H9 (cell line): Measurements from ENCODE around the gene ARID1A. TPM values are rescaled to one million over a fixed set of nuclear protein-coding genes. Genes with fewer than 3 reads are reported as not detected.

ENCODE experiments used
- DNase-seq: peaks from one replicate; pipeline ENCODE4 v3.0.0-alpha.2; 2017
- H2AFZ ChIP-seq: one replicate; pipeline ENCODE4 v1.6.1; 2013; ENCODE audit warnings: mild to moderate bottlenecking, low read length, control low read depth, moderate library complexity
- H2AK5ac ChIP-seq: 2 replicates; pipeline ENCODE4 v1.6.1; 2013; ENCODE audit warnings: low read length, control low read depth, mixed read lengths; ENCODE audit not compliant: insufficient read length
- H2BK120ac ChIP-seq: one replicate; pipeline ENCODE4 v1.6.1; 2013; ENCODE audit warnings: low read depth, mild to moderate bottlenecking, low read length, control low read depth, inconsistent platforms; ENCODE audit not compliant: poor library complexity, severe bottlenecking
- H2BK12ac ChIP-seq: 2 replicates; pipeline ENCODE4 v1.6.1; 2013; ENCODE audit warnings: low read length, control low read depth, mixed read lengths, low read depth; ENCODE audit not compliant: insufficient read length
- H2BK15ac ChIP-seq: 2 replicates; pipeline ENCODE4 v1.6.1; 2013; ENCODE audit warnings: low read depth, low read length, control low read depth
- H2BK20ac ChIP-seq: one replicate; pipeline ENCODE4 v1.6.1; 2013; ENCODE audit warnings: low read depth, mild to moderate bottlenecking, low read length, control low read depth, inconsistent platforms; ENCODE audit not compliant: poor library complexity, severe bottlenecking
- H2BK5ac ChIP-seq: 2 replicates; pipeline ENCODE4 v1.6.1; 2013; ENCODE audit warnings: low read length, control low read depth, mixed read lengths; ENCODE audit not compliant: insufficient read length
- H3K14ac ChIP-seq: 2 replicates; pipeline ENCODE4 v1.6.1; 2013; ENCODE audit warnings: low read length, control low read depth; ENCODE audit not compliant: insufficient read depth
- H3K18ac ChIP-seq: 2 replicates; pipeline ENCODE4 v1.6.1; 2013; ENCODE audit warnings: low read depth, mild to moderate bottlenecking, mixed read lengths, low read length, control low read depth; ENCODE audit not compliant: insufficient read length
- H3K23ac ChIP-seq: 2 replicates; pipeline ENCODE4 v1.6.1; 2013; ENCODE audit warnings: low read length, control low read depth, mixed read lengths, low read depth; ENCODE audit not compliant: insufficient read length
- H3K23me2 ChIP-seq: 2 replicates; pipeline ENCODE4 v1.6.1; 2013; ENCODE audit warnings: low read depth, mild to moderate bottlenecking, mixed read lengths, low read length, control low read depth; ENCODE audit not compliant: insufficient read length, poor library complexity, severe bottlenecking
- H3K27ac ChIP-seq: 2 replicates; pipeline ENCODE4 v1.5.1; 2013; ENCODE audit warnings: low read length, control low read depth, mixed read lengths, low read depth; ENCODE audit not compliant: insufficient read length
- H3K27me3 ChIP-seq: 2 replicates; pipeline ENCODE4 v1.6.1; 2013; ENCODE audit warnings: low read length, control low read depth, inconsistent platforms; ENCODE audit not compliant: insufficient read depth
- H3K4ac ChIP-seq: 2 replicates; pipeline ENCODE4 v1.6.1; 2013; ENCODE audit warnings: low read depth, mild to moderate bottlenecking, control low read depth, inconsistent platforms, low read length, moderate library complexity
- H3K4me1 ChIP-seq: 2 replicates; pipeline ENCODE4 v1.6.1; 2013; ENCODE audit warnings: low read length, control low read depth, inconsistent platforms; ENCODE audit not compliant: insufficient read depth
- H3K4me2 ChIP-seq: 2 replicates; pipeline ENCODE4 v1.6.1; 2013; ENCODE audit warnings: low read length, control low read depth, mixed read lengths; ENCODE audit not compliant: insufficient read length, insufficient read depth
- H3K56ac ChIP-seq: 2 replicates; pipeline ENCODE4 v1.6.1; 2013; ENCODE audit warnings: low read depth, mild to moderate bottlenecking, mixed read lengths, low read length, control low read depth; ENCODE audit not compliant: insufficient read length
- H3K79me1 ChIP-seq: 2 replicates; pipeline ENCODE4 v1.6.1; 2013; ENCODE audit warnings: low read depth, mild to moderate bottlenecking, moderate library complexity, low read length, control low read depth, inconsistent platforms; ENCODE audit not compliant: insufficient read depth, poor library complexity, severe bottlenecking
- H3K79me2 ChIP-seq: 2 replicates; pipeline ENCODE4 v1.6.1; 2013; ENCODE audit warnings: low read length, control low read depth, inconsistent platforms; ENCODE audit not compliant: insufficient read depth
- H3K9ac ChIP-seq: 2 replicates; pipeline ENCODE4 v1.6.1; 2013; ENCODE audit warnings: low read length, control low read depth, mixed read lengths; ENCODE audit not compliant: insufficient read length; ENCODE audit errors: extremely low read depth
- H3K9me3 ChIP-seq: one replicate; pipeline ENCODE4 v1.6.1; 2013; ENCODE audit warnings: low read depth, low read length, inconsistent platforms; ENCODE audit not compliant: control insufficient read depth
- H3T11ph ChIP-seq: one replicate; pipeline ENCODE4 v1.6.1; 2013; ENCODE audit warnings: mild to moderate bottlenecking, low read length, control low read depth, inconsistent platforms
- H4K20me1 ChIP-seq: one replicate; pipeline ENCODE4 v1.6.1; 2013; ENCODE audit not compliant: control insufficient read depth, insufficient read length, insufficient read depth
- H4K5ac ChIP-seq: 2 replicates; pipeline ENCODE4 v1.6.1; 2013; ENCODE audit warnings: low read depth, mild to moderate bottlenecking, mixed read lengths, low read length, control low read depth; ENCODE audit not compliant: insufficient read length
- H4K8ac ChIP-seq: replicated peaks from 2 replicates; pipeline ENCODE4 v1.6.1; 2013; ENCODE audit warnings: low read length, control low read depth, mixed read lengths, low read depth; ENCODE audit not compliant: insufficient read length
- H4K91ac ChIP-seq: 2 replicates; pipeline ENCODE4 v1.6.1; 2013; ENCODE audit warnings: low read depth, mild to moderate bottlenecking, moderate library complexity, mixed read lengths, low read length, control low read depth; ENCODE audit not compliant: insufficient read length
- H3K27ac Mint-ChIP-seq, 3 experiments: 2 replicates in 2 of 3; 3 replicates in 1 of 3; pipeline ENCODE4 v1.8.0; 2020 to 2021; ENCODE audit warnings: mixed read lengths in 3 of 3, mild to moderate bottlenecking in 1 of 3, moderate library complexity in 1 of 3
- H3K27me3 Mint-ChIP-seq: 2 replicates; pipeline ENCODE4 v1.8.0; 2021; ENCODE audit warnings: low read depth, mild to moderate bottlenecking, moderate library complexity, mixed read lengths
- H3K36me3 Mint-ChIP-seq, 3 experiments: 2 replicates in 2 of 3; 3 replicates in 1 of 3; pipeline ENCODE4 v1.8.0; 2020 to 2021; ENCODE audit warnings: low read depth in 3 of 3, mixed read lengths in 3 of 3; ENCODE audit not compliant: insufficient read depth in 1 of 3
- H3K4me1 Mint-ChIP-seq, 2 experiments: 2 replicates each; pipeline ENCODE4 v1.8.0; 2020; ENCODE audit warnings: mixed read lengths in 2 of 2
- H3K4me3 Mint-ChIP-seq, 2 experiments: 2 replicates in 1 of 2; 3 replicates in 1 of 2; pipeline ENCODE4 v1.8.0; 2020 to 2021; ENCODE audit warnings: mild to moderate bottlenecking in 2 of 2, mixed read lengths in 2 of 2, moderate library complexity in 1 of 2
- H3K9me3 Mint-ChIP-seq, 2 experiments: 2 replicates in 1 of 2; 3 replicates in 1 of 2; pipeline ENCODE4 v1.8.0; 2020; ENCODE audit warnings: mild to moderate bottlenecking in 2 of 2, mixed read lengths in 2 of 2, moderate library complexity in 1 of 2
- total RNA-seq: library from RNA; stranded (reverse); gene quantifications from 2 replicates; pipeline ENCODE4 v1.2.1, GENCODE V29; 2021
- TF ChIP-seq, protein P1 (sequence below): fragments of 200-600 bp; sonication (generic); conservative IDR thresholded peaks from 3 replicates; pipeline ENCODE4 v1.8.0; 2021; ENCODE audit warnings: antibody characterized with exemption, mild to moderate bottlenecking

ARID1A gene
- total RNA-seq, 1 experiment from 2014 or later, result 147 TPM

DNA sequence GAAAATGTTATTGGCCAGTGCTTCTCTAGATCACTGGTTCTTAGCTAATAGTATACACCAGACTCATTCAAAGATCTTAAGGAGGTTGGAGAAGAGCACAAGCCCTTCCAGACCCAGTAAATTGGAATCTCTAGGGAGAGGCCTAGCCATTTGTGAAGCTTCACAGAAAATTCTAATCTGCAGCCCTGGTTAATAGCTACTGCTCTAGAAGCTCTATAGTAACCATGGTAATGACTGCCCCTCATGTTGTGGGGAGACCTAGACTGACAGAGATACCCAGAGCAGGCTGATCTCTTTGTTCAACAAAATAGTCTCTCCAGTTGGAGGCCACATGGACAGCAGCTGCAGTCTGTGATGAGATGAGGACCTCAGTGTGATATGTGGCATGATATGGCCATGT, 31.7 kb downstream of the ARID1A start:
- Mint-ChIP-seq H3K36me3 (peaks cover 19 to 36% (median 26%) of the 10 kb centered on the region in 3 experiments; a peak in 6 of 7 replicates), H3K4me1 (peaks cover 54 to 55% of the 10 kb centered on the region in 2 experiments), H3K4me3 (no peak overlapping the region), H3K27me3 (no peaks in the 10 kb centered on the region), H3K9me3 (no peaks in the 10 kb centered on the region), H3K27ac (peak overlapping the region in 1 of 3 experiments; percentile 61; a peak in 2 of 7 replicates)
- Histone ChIP-seq H3K9ac (no peak overlapping the region), H3K79me2 (peaks cover 25% of the 10 kb centered on the region; the same call in 1 of the 2 replicates), H4K8ac (no peak overlapping the region), H2BK20ac (no peak overlapping the region), H3K27ac (no peak overlapping the region), H3K23me2 (no peaks in the 10 kb centered on the region), H2BK15ac (no peak overlapping the region), H3K18ac (no peak overlapping the region), H3T11ph (no peak overlapping the region), H3K9me3 (no peaks in the 10 kb centered on the region), H4K5ac (no peak overlapping the region), H3K4ac (no peak overlapping the region), H2BK12ac (no peak overlapping the region), H3K79me1 (no peaks in the 10 kb centered on the region), H4K91ac (no peak overlapping the region), H3K14ac (no peak overlapping the region), H3K4me2 (no peak overlapping the region), H2AFZ (no peak overlapping the region), H2BK120ac (no peak overlapping the region), H4K20me1 (no peaks in the 10 kb centered on the region), H2BK5ac (no peak overlapping the region), H3K56ac (no peak overlapping the region), H3K23ac (no peak overlapping the region), H3K27me3 (no peaks in the 10 kb centered on the region), H2AK5ac (no peak overlapping the region), H3K4me1 (peaks cover 12% of the 10 kb centered on the region; the same call in 1 of the 2 replicates)
- TF ChIP-seq, protein P1, sequence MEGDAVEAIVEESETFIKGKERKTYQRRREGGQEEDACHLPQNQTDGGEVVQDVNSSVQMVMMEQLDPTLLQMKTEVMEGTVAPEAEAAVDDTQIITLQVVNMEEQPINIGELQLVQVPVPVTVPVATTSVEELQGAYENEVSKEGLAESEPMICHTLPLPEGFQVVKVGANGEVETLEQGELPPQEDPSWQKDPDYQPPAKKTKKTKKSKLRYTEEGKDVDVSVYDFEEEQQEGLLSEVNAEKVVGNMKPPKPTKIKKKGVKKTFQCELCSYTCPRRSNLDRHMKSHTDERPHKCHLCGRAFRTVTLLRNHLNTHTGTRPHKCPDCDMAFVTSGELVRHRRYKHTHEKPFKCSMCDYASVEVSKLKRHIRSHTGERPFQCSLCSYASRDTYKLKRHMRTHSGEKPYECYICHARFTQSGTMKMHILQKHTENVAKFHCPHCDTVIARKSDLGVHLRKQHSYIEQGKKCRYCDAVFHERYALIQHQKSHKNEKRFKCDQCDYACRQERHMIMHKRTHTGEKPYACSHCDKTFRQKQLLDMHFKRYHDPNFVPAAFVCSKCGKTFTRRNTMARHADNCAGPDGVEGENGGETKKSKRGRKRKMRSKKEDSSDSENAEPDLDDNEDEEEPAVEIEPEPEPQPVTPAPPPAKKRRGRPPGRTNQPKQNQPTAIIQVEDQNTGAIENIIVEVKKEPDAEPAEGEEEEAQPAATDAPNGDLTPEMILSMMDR, result no peak
- no peak for DNase-seq
